Small intestine (tissue), 7 donors: ENCODE data around the gene APBB2. TPM values are rescaled to one million over a fixed set of nuclear protein-coding genes. Genes with fewer than 3 reads are reported as not detected.

Experiments
- DNase-seq, 2 donors: peaks; one replicate each; pipeline versions ENCODE4 v3.0.0 to v3.0.0-alpha.2; 2013
- FAIRE-seq: peaks from 2 replicates; lab custom pipeline; 2012; peaks lifted over from hg19 to GRCh38; lab: Jason Lieb, UNC
- H3K27ac ChIP-seq, 3 donors: one replicate each; pipeline ENCODE4 v1.5.1; 2013; ENCODE audit warnings: low read length in 2 of 3, mild to moderate bottlenecking in 2 of 3, control low read depth in 1 of 3, inconsistent platforms in 1 of 3, low read depth in 1 of 3, moderate library complexity in 1 of 3
- H3K27me3 ChIP-seq, 3 donors: one replicate each; pipeline ENCODE4 v1.6.1; 2013; ENCODE audit warnings: low read length in 3 of 3, inconsistent platforms in 1 of 3; ENCODE audit not compliant: control insufficient read depth in 3 of 3, insufficient read depth in 3 of 3
- H3K36me3 ChIP-seq, 3 donors: one replicate each; pipeline ENCODE4 v1.6.1; 2013; ENCODE audit warnings: low read length in 3 of 3, inconsistent platforms in 1 of 3, low read depth in 1 of 3, mild to moderate bottlenecking in 1 of 3, moderate library complexity in 1 of 3; ENCODE audit not compliant: control insufficient read depth in 3 of 3, insufficient read depth in 2 of 3
- H3K4me1 ChIP-seq, 3 donors: one replicate each; pipeline ENCODE4 v1.6.1; 2013; ENCODE audit warnings: low read length in 2 of 3, inconsistent platforms in 1 of 3, low read depth in 1 of 3, mild to moderate bottlenecking in 1 of 3, moderate library complexity in 1 of 3; ENCODE audit not compliant: control insufficient read depth in 3 of 3, insufficient read depth in 2 of 3
- H3K4me3 ChIP-seq, 3 donors: one replicate each; pipeline ENCODE4 v1.5.1; 2013; ENCODE audit warnings: low read length in 3 of 3, control low read depth in 1 of 3, inconsistent platforms in 1 of 3, low read depth in 1 of 3, mild to moderate bottlenecking in 1 of 3, moderate library complexity in 1 of 3
- H3K9me3 ChIP-seq, 2 donors: one replicate each; pipeline ENCODE4 v1.6.1; 2013; ENCODE audit warnings: low read depth in 1 of 2, low read length in 1 of 2; ENCODE audit not compliant: control insufficient read depth in 2 of 2, insufficient read depth in 1 of 2
- WGBS, 3 donors: extraction: QIAGEN DNeasy Blood & Tissue Kit; methylation state at CpG; one replicate each; pipeline ENCODE4 v1.1.7; 2013; 5-methylcytosine and 5-hydroxymethylcytosine counted together
- polyA plus RNA-seq, 4 donors: library from polyadenylated mRNA; stranded (reverse) in 3 of 4; unstranded in 1 of 4; fragments of 200-250 nt in 3 of 4; fragments of 120-200 nt in 1 of 4; gene quantifications; one replicate each; pipeline versions ENCODE4 v1.2.1 to v1.2.3, GENCODE V29; 2013
- donor health status: healthy with polysubstance abuse.
- donor health status: control.
- donor health status: control.
- donor health status: Bipolar disorder and iron deficiency.
- donor health status: healthy.

Gene APBB2
- polyA plus RNA-seq, 4 donors: 4.5 to 19.8 (median 8.9) TPM

DNA sequence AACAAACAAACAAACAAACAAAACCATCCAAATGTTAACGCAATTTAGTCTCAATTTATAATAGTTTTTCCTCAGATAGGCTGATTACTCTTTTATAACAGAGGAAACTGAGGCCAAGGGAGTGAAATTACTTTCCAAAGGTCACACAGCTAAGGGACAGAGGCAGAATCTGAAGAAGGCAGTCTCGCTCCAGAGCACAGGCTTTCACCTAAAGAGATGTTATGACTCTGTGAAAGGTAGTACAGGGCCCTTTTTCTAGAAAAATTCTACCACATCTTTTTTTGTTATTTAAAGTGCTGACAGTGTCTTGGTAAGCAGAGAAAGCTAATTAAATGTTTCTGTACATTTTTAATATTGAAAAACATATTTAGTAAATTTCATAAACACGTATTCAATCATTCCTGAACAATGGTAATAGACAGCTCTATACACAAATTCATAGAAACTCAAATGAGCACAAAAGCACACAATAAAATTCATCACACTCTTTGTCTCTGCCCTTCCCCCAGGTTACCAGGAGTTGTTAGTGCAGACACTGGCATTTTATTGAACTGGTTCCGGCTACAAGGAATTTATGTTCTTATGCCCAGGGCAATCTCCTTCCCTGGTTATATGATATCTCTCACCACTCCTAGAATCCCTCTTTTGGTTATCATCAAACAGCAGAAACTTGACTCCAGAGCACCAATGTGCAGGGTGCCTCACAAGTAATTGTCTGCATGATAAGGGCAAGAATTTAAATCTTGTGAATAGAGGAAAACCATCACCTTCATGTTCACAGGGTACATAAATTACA lies 7.7 kb upstream of the APBB2 start:
- H3K27ac ChIP-seq: no peak overlapping the region
- H3K27me3 ChIP-seq: no peaks in the 10 kb centered on the region
- no peak overlapping the region for H3K4me3 ChIP-seq
- no peaks in the 10 kb centered on the region for H3K9me3 ChIP-seq
- no peak for FAIRE-seq
- peaks cover 0 to 2% (median 0%) of the 10 kb centered on the region in 3 donors for H3K4me1 ChIP-seq
- 42 to 64% (median 54%) methylated on average over 4 of the region's 4 CpGs for WGBS, 3 donors
- H3K36me3 ChIP-seq: no peaks in the 10 kb centered on the region
- no peak for DNase-seq

GRCh38 chr4:41219421-41219950 lies 5.1 kb upstream of the APBB2 start:
- Histone ChIP-seq H3K9me3 (no peaks in the 10 kb centered on the region), H3K4me3 (no peak overlapping the region), H3K4me1 (peaks cover 0 to 19% (median 0%) of the 10 kb centered on the region in 3 donors), H3K27ac (no peak overlapping the region), H3K27me3 (peaks cover 0 to 3% (median 0%) of the 10 kb centered on the region in 3 donors), H3K36me3 (no peaks in the 10 kb centered on the region)
- DNase-seq (no peak), FAIRE-seq (no peak)
- 79 to 83% (median 83%) methylated on average over 3 of the region's 3 CpGs for WGBS, 3 donors

- Histone ChIP-seq H3K27ac (no peak overlapping the region), H3K36me3 (no peaks in the 10 kb centered on the region), H3K4me3 (no peak overlapping the region), H3K9me3 (no peaks in the 10 kb centered on the region), H3K27me3 (peaks cover 0 to 3% (median 0%) of the 10 kb centered on the region in 3 donors), H3K4me1 (peaks cover 0 to 19% (median 0%) of the 10 kb centered on the region in 3 donors)
- FAIRE-seq (no peak), DNase-seq (no peak)
- 93 to 97% (median 96%) methylated on average over 3 of the region's 3 CpGs for WGBS, 3 donors
Measured at GRCh38 chr4:41218703-41219102, 4.4 kb upstream of the APBB2 start.

- no peaks in the 10 kb centered on the region for H3K9me3 ChIP-seq
- no peak for FAIRE-seq
- H3K27ac ChIP-seq: peak overlapping the region in 1 of 3 donors; percentile 95
- no peak for DNase-seq
- H3K27me3 ChIP-seq: peaks cover 0 to 3% (median 0%) of the 10 kb centered on the region in 3 donors
- H3K36me3 ChIP-seq: no peaks in the 10 kb centered on the region
- WGBS, 3 donors: 72 to 85% (median 82%) methylated on average over 2 of the region's 2 CpGs
- H3K4me3 ChIP-seq: no peak overlapping the region
- peaks cover 0 to 26% (median 0%) of the 10 kb centered on the region in 3 donors for H3K4me1 ChIP-seq
Measured at GRCh38 chr4:41217374-41217773, 3.0 kb upstream of the APBB2 start.

- no peaks in the 10 kb centered on the region for H3K9me3 ChIP-seq
- peaks cover 0 to 26% (median 0%) of the 10 kb centered on the region in 3 donors for H3K4me1 ChIP-seq
- WGBS, 3 donors: 4 to 11% (median 5%) methylated on average over 2 of the region's 2 CpGs
- peak overlapping the region in 2 of 3 donors; percentile 93 to 95 for H3K27ac ChIP-seq
- FAIRE-seq (no peak), DNase-seq (no peak)
- H3K4me3 ChIP-seq: peak overlapping the region in 2 of 3 donors; percentile 62 to 89
- H3K27me3 ChIP-seq: peaks cover 0 to 3% (median 0%) of the 10 kb centered on the region in 3 donors
- no peaks in the 10 kb centered on the region for H3K36me3 ChIP-seq
Measured at GRCh38 chr4:41217020-41217333, 2.6 kb upstream of the APBB2 start.

DNA sequence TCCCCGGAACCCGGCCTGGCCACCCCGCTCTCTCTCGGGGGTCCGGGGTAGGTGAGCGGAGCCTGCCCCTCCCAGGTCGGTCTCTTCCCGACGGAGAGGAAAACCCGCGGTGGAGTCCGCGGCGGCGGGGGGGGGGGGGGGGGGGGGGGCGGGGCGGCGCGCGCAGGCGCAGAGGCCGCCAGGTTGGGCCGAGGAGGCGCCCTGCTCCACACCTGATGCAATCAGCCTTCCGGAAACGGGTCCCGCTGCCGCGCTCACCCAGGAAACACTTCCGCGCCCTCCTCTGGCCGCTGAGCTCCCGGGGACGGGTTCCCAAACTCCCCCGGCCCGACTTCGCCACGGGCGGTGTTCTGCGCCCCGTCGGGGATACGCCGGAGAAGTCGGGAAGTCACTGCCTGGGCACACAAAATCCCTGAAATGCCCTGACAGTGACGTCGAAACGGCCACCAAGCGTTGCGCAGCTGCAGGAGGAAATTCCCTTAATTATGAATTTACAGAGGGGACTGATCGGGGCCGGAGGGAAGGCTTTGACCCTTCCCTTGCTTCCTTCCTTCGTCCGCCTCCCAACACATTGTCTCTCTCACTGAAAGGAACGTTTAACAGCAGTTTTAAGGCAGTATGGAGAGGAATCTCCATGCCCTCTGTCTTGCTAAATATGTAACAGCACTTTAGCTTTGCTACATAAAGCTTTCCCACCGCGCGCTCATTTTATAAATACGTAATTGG lies 2.1 kb upstream of the APBB2 start:
- 1 to 3% (median 1%) methylated on average over 43 to 59 of the region's 59 CpGs for WGBS, 3 donors
- H3K27me3 ChIP-seq: peaks cover 0 to 3% (median 0%) of the 10 kb centered on the region in 3 donors
- FAIRE-seq: no peak
- no peaks in the 10 kb centered on the region for H3K36me3 ChIP-seq
- no peaks in the 10 kb centered on the region for H3K9me3 ChIP-seq
- peak; percentile 85 to 93 for DNase-seq
- peaks cover 0 to 26% (median 0%) of the 10 kb centered on the region in 3 donors for H3K4me1 ChIP-seq
- H3K27ac ChIP-seq: peak overlapping the region; percentile 63 to 95 (median 93)
- peak overlapping the region in 2 of 3 donors; percentile 62 to 89 for H3K4me3 ChIP-seq

- Histone ChIP-seq H3K27me3 (peaks cover 0 to 3% (median 0%) of the 10 kb centered on the region in 3 donors), H3K27ac (peak overlapping the region in 2 of 3 donors; percentile 66 to 69), H3K9me3 (no peaks in the 10 kb centered on the region), H3K36me3 (no peaks in the 10 kb centered on the region), H3K4me3 (peak overlapping the region in 2 of 3 donors; percentile 62 to 89), H3K4me1 (peaks cover 0 to 26% (median 0%) of the 10 kb centered on the region in 3 donors)
- no peak for DNase-seq
- WGBS, 3 donors: 7 to 21% (median 18%) methylated on average over 8 of the region's 8 CpGs
- FAIRE-seq: no peak
Measured at GRCh38 chr4:41215969-41216293, 1.6 kb upstream of the APBB2 start.

GRCh38 chr4:41215155-41215554 lies 813 bp upstream of the APBB2 start:
- H3K36me3 ChIP-seq: no peaks in the 10 kb centered on the region
- no peak for FAIRE-seq
- DNase-seq: peak in 1 of 2 donors; percentile 34
- H3K9me3 ChIP-seq: no peaks in the 10 kb centered on the region
- H3K27ac ChIP-seq: peak overlapping the region in 2 of 3 donors; percentile 11 to 73
- H3K27me3 ChIP-seq: peaks cover 0 to 3% (median 0%) of the 10 kb centered on the region in 3 donors
- peak overlapping the region in 1 of 3 donors; percentile 25 for H3K4me3 ChIP-seq
- peaks cover 0 to 28% (median 2%) of the 10 kb centered on the region in 3 donors for H3K4me1 ChIP-seq
- WGBS, 3 donors: 14 to 41% (median 23%) methylated on average over 9 of the region's 9 CpGs
